Mononuclear cell (primary cell): ENCODE results near the gene TTYH1. TPM values are rescaled to one million over a fixed set of nuclear protein-coding genes. Genes with fewer than 3 reads are reported as not detected.

Experiments used
- H3K27me3 ChIP-seq: 2 replicates; pipeline ENCODE4 v1.6.0; 2011; ENCODE audit warnings: low read length, control low read depth; ENCODE audit not compliant: insufficient read depth
- H3K4me1 ChIP-seq: 2 replicates; pipeline ENCODE4 v1.5.1; 2011; ENCODE audit warnings: mild to moderate bottlenecking, low read length, control low read depth; ENCODE audit not compliant: insufficient read depth
- H3K4me3 ChIP-seq: 2 replicates; pipeline ENCODE4 v1.5.1; 2011; ENCODE audit warnings: mild to moderate bottlenecking, low read length, moderate library complexity
- H3K9me3 ChIP-seq: 2 replicates; pipeline ENCODE4 v1.5.1; 2011; ENCODE audit warnings: low read depth, mild to moderate bottlenecking, control low read depth, low read length
- total RNA-seq: library from RNA; depleted of rRNA; stranded (reverse); fragments of >200 nt; gene quantifications from one replicate; pipeline ENCODE4 v1.2.3, GENCODE V29; 2012

Gene TTYH1
- total RNA-seq, 1 donor: 0.31 TPM

- Histone ChIP-seq H3K9me3 (no peaks in the 10 kb centered on the region), H3K4me1 (peaks cover 30% of the 10 kb centered on the region), H3K27me3 (peaks cover 46% of the 10 kb centered on the region), H3K4me3 (no peak overlapping the region)
These were observed 64.8 kb downstream of the TTYH1 start for GRCh38 chr19:54480051-54480450.

- peaks cover 30% of the 10 kb centered on the region for H3K4me1 ChIP-seq
- no peak overlapping the region for H3K4me3 ChIP-seq
- peaks cover 56% of the 10 kb centered on the region for H3K27me3 ChIP-seq
- H3K9me3 ChIP-seq: no peaks in the 10 kb centered on the region
These were observed 66.2 kb downstream of the TTYH1 start for GRCh38 chr19:54481326-54481930.

GRCh38 chr19:54482889-54483288, 67.6 kb downstream of the TTYH1 start:
- Histone ChIP-seq H3K4me1 (peaks cover 30% of the 10 kb centered on the region), H3K9me3 (no peaks in the 10 kb centered on the region), H3K4me3 (no peak overlapping the region), H3K27me3 (peaks cover 44% of the 10 kb centered on the region)

GRCh38 chr19:54484451-54484850, 69.2 kb downstream of the TTYH1 start:
- H3K9me3 ChIP-seq: no peaks in the 10 kb centered on the region
- H3K4me3 ChIP-seq: no peak overlapping the region
- peaks cover 40% of the 10 kb centered on the region for H3K27me3 ChIP-seq
- H3K4me1 ChIP-seq: peaks cover 30% of the 10 kb centered on the region

GRCh38 chr19:54485851-54486250, 70.6 kb downstream of the TTYH1 start:
- peaks cover 51% of the 10 kb centered on the region for H3K27me3 ChIP-seq
- H3K9me3 ChIP-seq: no peaks in the 10 kb centered on the region
- H3K4me1 ChIP-seq: peaks cover 17% of the 10 kb centered on the region
- H3K4me3 ChIP-seq: no peak overlapping the region

Other genes starting within 250 kb of the TTYH1 start
- gene TMC4, start 242.3 kb upstream of the TTYH1 start, total RNA-seq: 0.31 TPM
- gene MBOAT7, start 225.9 kb upstream of the TTYH1 start, total RNA-seq: 30.3 TPM
- 15.5 TPM for gene TSEN34, start 224.2 kb upstream of the TTYH1 start, total RNA-seq
- gene RPS9, start 214.6 kb upstream of the TTYH1 start, total RNA-seq: 2,589 TPM
- 51.4 TPM for gene LILRB3, start 192.5 kb upstream of the TTYH1 start, total RNA-seq
- gene LILRA6, start 172.7 kb upstream of the TTYH1 start, total RNA-seq: 16.9 TPM
- 0.10 TPM for gene LILRB5, start 158.2 kb upstream of the TTYH1 start, total RNA-seq
- gene LILRB2, start 134.4 kb upstream of the TTYH1 start, total RNA-seq: 27.3 TPM
- gene LILRA5, start 102.3 kb upstream of the TTYH1 start, total RNA-seq: 191 TPM
- 4.0 TPM for gene LILRA4, start 76.3 kb upstream of the TTYH1 start, total RNA-seq
- gene LAIR1, start 50.5 kb upstream of the TTYH1 start, total RNA-seq: 40.7 TPM
- gene LENG8, start 33.7 kb downstream of the TTYH1 start, total RNA-seq: 123 TPM
- gene LENG9, start 48.3 kb downstream of the TTYH1 start, total RNA-seq: 3.3 TPM
- gene CDC42EP5, start 57.8 kb downstream of the TTYH1 start, total RNA-seq: not detected
- gene LAIR2, start 87.4 kb downstream of the TTYH1 start, total RNA-seq: 2.8 TPM
- gene LILRA2, start 158.3 kb downstream of the TTYH1 start, total RNA-seq: 41.5 TPM
- 18.5 TPM for gene LILRA1, start 178.2 kb downstream of the TTYH1 start, total RNA-seq
- gene LILRB1, start 215.0 kb downstream of the TTYH1 start, total RNA-seq: 13.6 TPM
- gene LILRB4, start 247.5 kb downstream of the TTYH1 start, total RNA-seq: 16.7 TPM